ENCODE measurements around the gene ARHGAP25. TPM values are rescaled to one million over a fixed set of nuclear protein-coding genes. Genes with fewer than 3 reads are reported as not detected.

Gene ARHGAP25
- total RNA-seq, 1 experiment from 2014 or later: not detected

GRCh38 chr2:68811364-68811763 lies 76.8 kb downstream of the ARHGAP25 start:
- Histone ChIP-seq H3K36me3 (ENCODE audit: low read depth) (no peaks in the 10 kb centered on the region), H3K9me3 (ENCODE audit: insufficient read depth, low read depth) (no peaks in the 10 kb centered on the region), H2AFZ (no peak overlapping the region), H3K4me2 (no peak overlapping the region), H3K9me2 (ENCODE audit: insufficient read depth) (no peaks in the 10 kb centered on the region), H3K79me2 (ENCODE audit: low read depth) (no peaks in the 10 kb centered on the region), H3F3A (ENCODE audit: insufficient read depth, low read depth) (no peaks in the 10 kb centered on the region), H3K27me3 (ENCODE audit: insufficient read depth, low read depth) (no peaks in the 10 kb centered on the region; the same call in 1 of the 2 replicates), H3K4me1 (replicated peaks; ENCODE audit: insufficient read depth) (no peaks in the 10 kb centered on the region), H3K4me3 (no peak overlapping the region), H3K27ac (no peak overlapping the region), H4K20me1 (ENCODE audit: insufficient read depth) (no peaks in the 10 kb centered on the region)
- TF ChIP-seq CTCF (conservative IDR thresholded peaks at IDR 0.05): no peak
- CTCF ChIA-PET: no interaction called here
- no TSS peak for BruUV-seq (replicated peaks)
- intact Hi-C loops (cut with micrococcal nuclease; ENCODE audit: unreplicated experiment): no loop called here
- POLR2A ChIA-PET (ENCODE audit: unreplicated experiment): interaction anchor here (0.7 kb wide), 1 partner anchor 463 kb away, joined by 9 read pairs; no protein-coding TSS in a partner anchor
- no peak for DNase-seq

GRCh38 chr2:68812251-68812650 lies 77.6 kb downstream of the ARHGAP25 start:
- Histone ChIP-seq H4K20me1 (ENCODE audit: insufficient read depth) (no peaks in the 10 kb centered on the region), H2AFZ (no peak overlapping the region), H3K9me3 (ENCODE audit: insufficient read depth, low read depth) (no peaks in the 10 kb centered on the region), H3K36me3 (ENCODE audit: low read depth) (no peaks in the 10 kb centered on the region), H3K27ac (no peak overlapping the region), H3K27me3 (ENCODE audit: insufficient read depth, low read depth) (no peaks in the 10 kb centered on the region; the same call in 1 of the 2 replicates), H3K4me3 (no peak overlapping the region), H3K79me2 (ENCODE audit: low read depth) (no peaks in the 10 kb centered on the region), H3F3A (ENCODE audit: insufficient read depth, low read depth) (no peaks in the 10 kb centered on the region), H3K9me2 (ENCODE audit: insufficient read depth) (no peaks in the 10 kb centered on the region), H3K4me1 (replicated peaks; ENCODE audit: insufficient read depth) (no peaks in the 10 kb centered on the region), H3K4me2 (no peak overlapping the region)
- no peak for DNase-seq
- ChIA-PET POLR2A (ENCODE audit: unreplicated experiment) (no interaction called here), CTCF (no interaction called here)
- TF ChIP-seq CTCF (conservative IDR thresholded peaks at IDR 0.05): no peak
- no peak for TF ChIP-seq EZH2 (IDR thresholded peaks at IDR 0.05; ENCODE audit: low read depth)
- intact Hi-C loops (cut with micrococcal nuclease; ENCODE audit: unreplicated experiment): no loop called here
- BruUV-seq (replicated peaks): no TSS peak

- Histone ChIP-seq H3K79me2 (ENCODE audit: low read depth) (no peaks in the 10 kb centered on the region), H3F3A (ENCODE audit: insufficient read depth, low read depth) (no peaks in the 10 kb centered on the region), H3K9me2 (ENCODE audit: insufficient read depth) (no peaks in the 10 kb centered on the region), H3K27me3 (ENCODE audit: insufficient read depth, low read depth) (no peaks in the 10 kb centered on the region; the same call in 1 of the 2 replicates), H2AFZ (no peak overlapping the region), H3K36me3 (ENCODE audit: low read depth) (no peaks in the 10 kb centered on the region), H3K4me3 (no peak overlapping the region), H3K9me3 (ENCODE audit: insufficient read depth, low read depth) (no peaks in the 10 kb centered on the region), H3K4me2 (no peak overlapping the region), H4K20me1 (ENCODE audit: insufficient read depth) (no peaks in the 10 kb centered on the region), H3K4me1 (replicated peaks; ENCODE audit: insufficient read depth) (no peaks in the 10 kb centered on the region), H3K27ac (no peak overlapping the region)
- ChIA-PET CTCF (no interaction called here), POLR2A (ENCODE audit: unreplicated experiment) (no interaction called here)
- intact Hi-C loops (cut with micrococcal nuclease; ENCODE audit: unreplicated experiment): no loop called here
- DNase-seq: no peak
- BruUV-seq (replicated peaks): no TSS peak
- no peak for TF ChIP-seq EZH2 (IDR thresholded peaks at IDR 0.05; ENCODE audit: low read depth)
- no peak for TF ChIP-seq CTCF (conservative IDR thresholded peaks at IDR 0.05)
Observed at GRCh38 chr2:68813596-68813995, 79.0 kb downstream of the ARHGAP25 start.

Measured in PC-9 (cell line).